ENCODE measurements around the gene MAP2. TPM values are rescaled to one million over a fixed set of nuclear protein-coding genes. Genes with fewer than 3 reads are reported as not detected.

MAP2 gene
- total and polyA plus RNA-seq, 4 donors = 0.70 to 4.2 (median 1.9) TPM

DNA sequence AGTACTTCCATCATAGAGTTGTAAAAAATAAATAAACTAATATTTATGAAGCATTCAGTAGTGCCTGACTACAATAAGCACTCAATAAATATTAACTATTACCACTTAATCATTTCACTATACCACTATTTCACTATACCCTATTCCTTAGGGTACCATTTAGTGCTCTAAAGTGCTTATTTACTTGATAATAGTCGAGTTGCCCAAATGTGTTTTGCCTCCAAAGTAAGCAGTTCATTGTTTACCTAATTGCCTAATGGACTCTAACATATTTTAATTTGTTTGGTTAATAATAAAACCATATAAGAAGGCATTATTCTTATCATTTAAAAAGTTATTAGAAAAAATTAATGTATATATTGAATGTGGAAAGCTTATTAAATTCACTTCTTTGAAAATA, 33.0 kb upstream of the MAP2 start:
- WGBS = 26% methylated on average over 1 of the region's 1 CpG
- no peak for DNase-seq (ENCODE audit: low spot score)
- no peak overlapping the region for H3K27ac ChIP-seq (ENCODE audit: low read depth in 1 of 2, low read length in 2 of 2)

DNA sequence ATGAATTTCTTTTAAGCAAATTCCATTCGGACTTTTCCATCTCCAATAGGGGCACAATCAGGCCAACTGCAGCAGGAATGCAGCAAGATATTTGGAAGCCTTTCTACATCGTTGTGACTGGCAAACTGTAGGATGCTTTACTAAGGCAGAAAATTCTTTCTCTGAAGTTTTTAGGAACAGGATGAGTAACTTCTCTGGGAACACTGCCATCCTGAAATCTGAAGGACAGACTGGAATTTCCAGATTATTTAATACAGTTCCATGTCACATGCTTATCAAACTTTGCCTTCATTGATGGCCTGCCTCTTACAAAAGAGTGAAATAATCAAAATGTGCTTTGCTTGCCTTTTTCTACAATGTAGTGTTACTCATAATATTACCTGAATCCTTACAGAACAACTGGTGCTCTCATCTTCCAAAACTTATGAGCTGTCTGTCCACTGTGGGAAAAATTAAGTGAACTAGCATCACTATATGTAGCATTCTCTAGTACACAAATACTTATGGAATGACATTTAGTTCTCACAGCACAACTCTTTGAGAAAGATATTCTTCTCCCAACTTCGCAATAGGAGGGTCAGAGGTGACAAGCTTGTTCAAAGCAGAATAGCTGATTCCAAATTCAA, 32.0 kb upstream of the MAP2 start:
- 40% methylated on average over 3 of the region's 3 CpGs for WGBS
- Histone ChIP-seq H3K9me3 (ENCODE audit: control insufficient read depth in 4 of 4, low read length in 3 of 4) (peaks cover 0 to 4% (median 0%) of the 10 kb centered on the region in 4 donors), H3K9ac (ENCODE audit: low read depth in 1 of 2, low read length in 2 of 2) (no peak overlapping the region), H3K36me3 (ENCODE audit: control insufficient read depth in 4 of 4, insufficient read depth in 3 of 4, low read depth in 1 of 4, low read length in 3 of 4) (no peaks in the 10 kb centered on the region), H3K4me3 (ENCODE audit: low read depth in 1 of 3, low read length in 3 of 3) (no peak overlapping the region), H3K27ac (ENCODE audit: low read depth in 1 of 2, low read length in 2 of 2) (no peak overlapping the region), H3K4me1 (ENCODE audit: control insufficient read depth in 4 of 4, insufficient read depth in 4 of 4, low read length in 3 of 4) (peaks cover 0 to 7% (median 4%) of the 10 kb centered on the region in 4 donors), H3K27me3 (ENCODE audit: control insufficient read depth in 4 of 4, insufficient read depth in 4 of 4, low read length in 3 of 4) (peaks cover 0 to 3% (median under 1%) of the 10 kb centered on the region in 4 donors)
- DNase-seq (ENCODE audit: low spot score) = no peak
- TF ChIP-seq FOXA1 (IDR thresholded peaks at IDR 0.05) (no peak), RAD21 (IDR thresholded peaks at IDR 0.05) (no peak), RXRA (IDR thresholded peaks at IDR 0.05) (peak in 1 of 2 donors; percentile 20), HNF4A (conservative IDR thresholded peaks at IDR 0.05) (peak in 1 of 2 donors; percentile 53), YY1 (IDR thresholded peaks at IDR 0.05) (peak; percentile 12), FOXA2 (IDR thresholded peaks at IDR 0.05) (no peak), SP1 (IDR thresholded peaks at IDR 0.05) (no peak), EGR1 (IDR thresholded peaks at IDR 0.05; ENCODE audit: low read depth in 2 of 2) (no peak), GABPA (IDR thresholded peaks at IDR 0.05 in 1 of 2, conservative IDR thresholded peaks at IDR 0.05 in 1 of 2) (no peak), HNF4G (IDR thresholded peaks at IDR 0.05) (no peak), JUND (IDR thresholded peaks at IDR 0.05) (no peak), NR2F2 (IDR thresholded peaks at IDR 0.05) (no peak), TAF1 (conservative IDR thresholded peaks at IDR 0.05) (no peak)
- TF ChIP-seq, protein P1, sequence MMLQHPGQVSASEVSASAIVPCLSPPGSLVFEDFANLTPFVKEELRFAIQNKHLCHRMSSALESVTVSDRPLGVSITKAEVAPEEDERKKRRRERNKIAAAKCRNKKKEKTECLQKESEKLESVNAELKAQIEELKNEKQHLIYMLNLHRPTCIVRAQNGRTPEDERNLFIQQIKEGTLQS (IDR thresholded peaks at IDR 0.05) = no peak
- TF ChIP-seq, protein P2, sequence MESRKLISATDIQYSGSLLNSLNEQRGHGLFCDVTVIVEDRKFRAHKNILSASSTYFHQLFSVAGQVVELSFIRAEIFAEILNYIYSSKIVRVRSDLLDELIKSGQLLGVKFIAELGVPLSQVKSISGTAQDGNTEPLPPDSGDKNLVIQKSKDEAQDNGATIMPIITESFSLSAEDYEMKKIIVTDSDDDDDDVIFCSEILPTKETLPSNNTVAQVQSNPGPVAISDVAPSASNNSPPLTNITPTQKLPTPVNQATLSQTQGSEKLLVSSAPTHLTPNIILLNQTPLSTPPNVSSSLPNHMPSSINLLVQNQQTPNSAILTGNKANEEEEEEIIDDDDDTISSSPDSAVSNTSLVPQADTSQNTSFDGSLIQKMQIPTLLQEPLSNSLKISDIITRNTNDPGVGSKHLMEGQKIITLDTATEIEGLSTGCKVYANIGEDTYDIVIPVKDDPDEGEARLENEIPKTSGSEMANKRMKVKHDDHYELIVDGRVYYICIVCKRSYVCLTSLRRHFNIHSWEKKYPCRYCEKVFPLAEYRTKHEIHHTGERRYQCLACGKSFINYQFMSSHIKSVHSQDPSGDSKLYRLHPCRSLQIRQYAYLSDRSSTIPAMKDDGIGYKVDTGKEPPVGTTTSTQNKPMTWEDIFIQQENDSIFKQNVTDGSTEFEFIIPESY (IDR thresholded peaks at IDR 0.05) = no peak
- TF ChIP-seq, protein P3, sequence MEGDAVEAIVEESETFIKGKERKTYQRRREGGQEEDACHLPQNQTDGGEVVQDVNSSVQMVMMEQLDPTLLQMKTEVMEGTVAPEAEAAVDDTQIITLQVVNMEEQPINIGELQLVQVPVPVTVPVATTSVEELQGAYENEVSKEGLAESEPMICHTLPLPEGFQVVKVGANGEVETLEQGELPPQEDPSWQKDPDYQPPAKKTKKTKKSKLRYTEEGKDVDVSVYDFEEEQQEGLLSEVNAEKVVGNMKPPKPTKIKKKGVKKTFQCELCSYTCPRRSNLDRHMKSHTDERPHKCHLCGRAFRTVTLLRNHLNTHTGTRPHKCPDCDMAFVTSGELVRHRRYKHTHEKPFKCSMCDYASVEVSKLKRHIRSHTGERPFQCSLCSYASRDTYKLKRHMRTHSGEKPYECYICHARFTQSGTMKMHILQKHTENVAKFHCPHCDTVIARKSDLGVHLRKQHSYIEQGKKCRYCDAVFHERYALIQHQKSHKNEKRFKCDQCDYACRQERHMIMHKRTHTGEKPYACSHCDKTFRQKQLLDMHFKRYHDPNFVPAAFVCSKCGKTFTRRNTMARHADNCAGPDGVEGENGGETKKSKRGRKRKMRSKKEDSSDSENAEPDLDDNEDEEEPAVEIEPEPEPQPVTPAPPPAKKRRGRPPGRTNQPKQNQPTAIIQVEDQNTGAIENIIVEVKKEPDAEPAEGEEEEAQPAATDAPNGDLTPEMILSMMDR (IDR thresholded peaks at IDR 0.05; ENCODE audit: low read depth, low read length, missing input control) = no peak
- TF ChIP-seq, protein P4, sequence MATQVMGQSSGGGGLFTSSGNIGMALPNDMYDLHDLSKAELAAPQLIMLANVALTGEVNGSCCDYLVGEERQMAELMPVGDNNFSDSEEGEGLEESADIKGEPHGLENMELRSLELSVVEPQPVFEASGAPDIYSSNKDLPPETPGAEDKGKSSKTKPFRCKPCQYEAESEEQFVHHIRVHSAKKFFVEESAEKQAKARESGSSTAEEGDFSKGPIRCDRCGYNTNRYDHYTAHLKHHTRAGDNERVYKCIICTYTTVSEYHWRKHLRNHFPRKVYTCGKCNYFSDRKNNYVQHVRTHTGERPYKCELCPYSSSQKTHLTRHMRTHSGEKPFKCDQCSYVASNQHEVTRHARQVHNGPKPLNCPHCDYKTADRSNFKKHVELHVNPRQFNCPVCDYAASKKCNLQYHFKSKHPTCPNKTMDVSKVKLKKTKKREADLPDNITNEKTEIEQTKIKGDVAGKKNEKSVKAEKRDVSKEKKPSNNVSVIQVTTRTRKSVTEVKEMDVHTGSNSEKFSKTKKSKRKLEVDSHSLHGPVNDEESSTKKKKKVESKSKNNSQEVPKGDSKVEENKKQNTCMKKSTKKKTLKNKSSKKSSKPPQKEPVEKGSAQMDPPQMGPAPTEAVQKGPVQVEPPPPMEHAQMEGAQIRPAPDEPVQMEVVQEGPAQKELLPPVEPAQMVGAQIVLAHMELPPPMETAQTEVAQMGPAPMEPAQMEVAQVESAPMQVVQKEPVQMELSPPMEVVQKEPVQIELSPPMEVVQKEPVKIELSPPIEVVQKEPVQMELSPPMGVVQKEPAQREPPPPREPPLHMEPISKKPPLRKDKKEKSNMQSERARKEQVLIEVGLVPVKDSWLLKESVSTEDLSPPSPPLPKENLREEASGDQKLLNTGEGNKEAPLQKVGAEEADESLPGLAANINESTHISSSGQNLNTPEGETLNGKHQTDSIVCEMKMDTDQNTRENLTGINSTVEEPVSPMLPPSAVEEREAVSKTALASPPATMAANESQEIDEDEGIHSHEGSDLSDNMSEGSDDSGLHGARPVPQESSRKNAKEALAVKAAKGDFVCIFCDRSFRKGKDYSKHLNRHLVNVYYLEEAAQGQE (IDR thresholded peaks at IDR 0.05) = no peak

More for the DNA sequence above, 33.0 kb upstream of the MAP2 start:
- TF ChIP-seq, protein P4 (IDR thresholded peaks at IDR 0.05) = no peak
- TF ChIP-seq FOXA2 (IDR thresholded peaks at IDR 0.05) (peak; percentile 84), FOXA1 (IDR thresholded peaks at IDR 0.05) (peak; percentile 61), HNF4A (conservative IDR thresholded peaks at IDR 0.05) (peak in 1 of 2 donors; percentile 9)
- TF ChIP-seq, protein P5, sequence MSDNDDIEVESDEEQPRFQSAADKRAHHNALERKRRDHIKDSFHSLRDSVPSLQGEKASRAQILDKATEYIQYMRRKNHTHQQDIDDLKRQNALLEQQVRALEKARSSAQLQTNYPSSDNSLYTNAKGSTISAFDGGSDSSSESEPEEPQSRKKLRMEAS (IDR thresholded peaks at IDR 0.05) = no peak
- Histone ChIP-seq H3K27me3 (ENCODE audit: control insufficient read depth in 4 of 4, insufficient read depth in 4 of 4, low read length in 3 of 4) (peaks cover 0 to 3% (median under 1%) of the 10 kb centered on the region in 4 donors), H3K9me3 (ENCODE audit: control insufficient read depth in 4 of 4, low read length in 3 of 4) (peaks cover 0 to 4% (median 0%) of the 10 kb centered on the region in 4 donors), H3K36me3 (ENCODE audit: control insufficient read depth in 4 of 4, insufficient read depth in 3 of 4, low read depth in 1 of 4, low read length in 3 of 4) (no peaks in the 10 kb centered on the region), H3K4me3 (ENCODE audit: low read depth in 1 of 3, low read length in 3 of 3) (no peak overlapping the region), H3K9ac (ENCODE audit: low read depth in 1 of 2, low read length in 2 of 2) (no peak overlapping the region), H3K4me1 (ENCODE audit: control insufficient read depth in 4 of 4, insufficient read depth in 4 of 4, low read length in 3 of 4) (peaks cover 0 to 7% (median 4%) of the 10 kb centered on the region in 4 donors)

Data from liver (tissue), 9 donors.